NCI-H510A (cell line): Measurements from ENCODE around the gene ABCC1.
"Not testable (repeated sequence)": the region's sequence is repeated elsewhere in the genome, so short reads cannot be mapped to it uniquely, and the experiment has no call there.

Experiments
- DNase-seq: peaks from one replicate; lab custom pipeline; 2025; lab: John Stamatoyannopoulos, UW

Gene ABCC1

GRCh38 chr16:15946257-15947044, 3.0 kb upstream of the ABCC1 start:
- DNase-seq: no peak

DNA sequence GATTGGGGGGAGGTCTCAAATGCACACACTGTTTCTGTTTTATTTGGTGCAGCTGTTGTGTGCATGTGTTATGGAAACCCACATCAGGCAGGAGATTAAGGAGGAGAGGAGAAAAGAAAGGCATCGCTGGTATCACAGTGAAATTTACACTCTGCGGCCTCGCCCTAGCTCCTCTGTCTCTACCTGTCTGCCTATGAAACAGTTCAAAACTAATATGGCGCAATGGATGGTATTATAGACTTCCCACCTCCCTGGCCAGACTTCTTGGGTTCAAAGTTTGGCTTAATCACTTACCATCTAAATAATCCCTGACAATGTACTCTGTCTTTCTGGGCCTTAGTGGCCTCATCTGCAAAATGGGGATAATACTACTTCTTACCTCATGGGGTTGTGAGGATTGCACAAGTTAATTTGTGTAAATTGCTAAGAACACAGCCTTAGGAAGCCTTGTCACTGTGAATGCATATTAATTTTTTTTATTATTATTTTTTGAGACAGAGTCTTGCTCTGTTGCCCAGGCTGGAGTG, 1.4 kb upstream of the ABCC1 start:
- no peak for DNase-seq

- no peak for DNase-seq
Observed at GRCh38 chr16:15948532-15949209, 745 bp upstream of the ABCC1 start.

DNA sequence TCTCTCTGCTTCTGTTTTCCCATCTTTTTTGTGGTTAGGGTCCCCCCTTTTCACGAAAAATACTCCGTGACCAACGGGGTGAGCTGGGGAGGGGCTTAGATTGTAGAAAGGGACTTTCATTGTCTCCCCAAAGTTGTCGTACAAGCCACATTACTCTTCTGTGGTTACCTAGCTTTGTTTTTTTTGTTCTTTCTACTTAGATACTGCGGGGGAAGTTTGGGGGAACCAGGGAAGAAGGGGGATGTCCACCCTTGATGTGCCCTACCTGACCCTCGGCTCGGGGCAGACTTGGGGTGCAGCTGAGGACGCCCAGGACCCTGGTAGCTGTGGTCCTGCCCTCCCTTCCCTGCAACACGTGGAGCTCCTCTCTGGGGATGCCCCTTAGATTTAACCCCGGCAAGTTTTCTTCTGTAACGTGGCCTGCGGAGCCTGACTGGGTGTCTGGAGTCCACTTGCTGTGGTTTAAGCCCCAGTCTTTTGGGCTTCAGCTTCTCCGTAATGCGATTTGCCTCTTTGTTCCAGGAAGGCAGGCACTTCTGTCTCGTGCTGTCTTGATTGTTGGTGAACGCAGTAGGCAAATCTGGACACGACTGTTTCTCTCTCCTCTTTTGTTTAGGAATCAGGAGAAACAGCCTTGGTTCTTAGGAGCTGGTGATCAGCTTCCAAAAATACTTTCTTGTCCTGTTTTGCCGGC, 892 bp downstream of the ABCC1 start:
- DNase-seq: peak; percentile 33

GRCh38 chr16:15950869-15951268, 1.5 kb downstream of the ABCC1 start:
- DNase-seq: no peak

- DNase-seq: no peak
Observed at GRCh38 chr16:15951852-15952251, 2.4 kb downstream of the ABCC1 start.

DNA sequence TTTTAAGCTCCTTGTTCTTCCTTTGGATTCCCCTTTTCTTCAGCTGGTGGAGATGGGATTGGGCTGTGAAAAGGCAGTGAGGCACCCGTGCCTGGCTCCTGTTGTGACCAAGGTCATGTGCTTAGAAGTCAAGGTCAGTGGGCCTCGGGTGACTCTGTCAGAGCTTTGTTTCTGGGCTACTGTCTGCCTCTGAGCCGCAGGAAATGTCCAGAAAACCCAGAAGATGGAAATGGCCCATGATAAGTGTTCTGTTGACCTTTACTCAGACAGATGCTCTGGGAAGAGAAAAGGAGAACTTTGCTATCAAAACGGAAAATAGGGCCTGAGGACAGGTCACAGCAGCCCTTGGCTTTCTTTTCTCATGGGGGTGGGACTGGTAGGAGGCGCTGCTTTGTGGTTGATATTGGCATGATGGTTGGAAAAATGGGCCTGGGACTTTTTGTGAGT, 2.9 kb downstream of the ABCC1 start:
- DNase-seq: no peak

GRCh38 chr16:15953477-15953876, 4.1 kb downstream of the ABCC1 start:
- DNase-seq: no peak

GRCh38 chr16:15953929-15954813, 4.8 kb downstream of the ABCC1 start:
- no peak for DNase-seq

- no peak for DNase-seq
Observed at GRCh38 chr16:15954814-15955151, 5.4 kb downstream of the ABCC1 start.

GRCh38 chr16:15955425-15955824, 6.0 kb downstream of the ABCC1 start:
- DNase-seq: no peak

- not testable (repeated sequence) for DNase-seq
Observed at GRCh38 chr16:15956106-15956505, 6.7 kb downstream of the ABCC1 start.

- no peak for DNase-seq
Observed at GRCh38 chr16:15958703-15959348, 9.4 kb downstream of the ABCC1 start.

DNA sequence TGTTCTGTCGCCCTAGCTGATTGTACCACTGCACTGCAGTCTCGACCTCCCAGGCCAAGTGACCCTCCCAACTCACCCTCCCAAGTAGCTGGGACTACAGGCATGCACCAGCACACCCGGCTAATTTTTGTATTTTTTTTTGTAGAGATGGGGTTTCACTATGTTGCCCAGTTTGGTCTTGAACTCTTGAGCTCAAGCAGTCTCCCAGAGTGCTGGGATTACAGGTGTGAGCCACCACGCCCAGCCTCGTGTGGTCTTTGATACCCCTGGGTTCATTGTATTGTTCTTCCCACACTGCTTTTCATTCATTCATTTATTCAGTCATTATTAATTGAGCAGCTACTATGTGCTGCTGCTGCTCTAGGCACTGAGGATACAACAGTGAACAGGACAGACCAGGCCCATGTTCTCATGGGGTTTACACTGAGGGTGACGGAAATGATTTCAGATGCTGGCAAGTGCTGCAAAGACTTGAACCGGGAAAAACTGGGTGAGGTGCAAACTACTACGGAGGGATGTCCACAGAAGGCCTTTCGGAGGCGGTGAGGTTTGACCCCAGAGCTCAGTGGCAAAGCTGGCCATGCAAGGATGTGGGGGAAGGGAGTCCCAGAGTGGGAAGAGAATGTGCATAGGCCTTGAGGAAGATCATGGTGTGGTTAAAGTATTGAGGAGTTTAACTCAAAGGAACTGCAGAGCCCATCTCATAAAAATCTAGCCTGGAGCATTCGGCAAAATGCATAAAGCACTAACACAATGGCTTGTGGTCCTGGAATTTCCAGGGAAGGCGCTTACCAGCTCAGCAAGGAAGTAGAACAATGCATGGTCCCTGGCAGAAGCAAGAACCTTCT, 10.9 kb downstream of the ABCC1 start:
- no peak for DNase-seq

- DNase-seq: no peak
Observed at GRCh38 chr16:15961060-15961511, 11.7 kb downstream of the ABCC1 start.

DNA sequence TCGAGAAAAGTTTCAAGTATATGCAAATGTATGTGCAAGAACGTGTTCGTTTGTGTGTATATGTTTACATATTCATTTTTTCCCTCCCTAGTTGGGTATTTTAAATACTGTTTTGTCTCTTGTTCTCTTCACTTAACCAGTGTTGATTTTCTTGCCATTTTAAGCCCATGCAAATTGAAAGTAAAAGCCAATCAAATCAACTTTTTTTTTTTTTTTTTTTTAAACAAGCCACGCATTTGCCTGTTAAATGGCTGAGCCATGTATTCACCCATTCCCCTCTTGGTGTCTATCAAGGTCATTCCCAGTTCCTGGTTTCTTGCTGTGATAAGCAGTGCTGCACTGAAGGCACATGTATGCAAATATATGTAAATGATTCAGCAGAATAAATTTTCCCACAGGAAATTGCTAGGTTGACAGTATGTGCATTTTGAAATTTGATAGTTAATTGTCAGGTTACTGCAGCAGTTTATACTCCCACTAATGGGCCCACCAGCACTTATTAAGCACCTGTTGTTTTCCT, 12.2 kb downstream of the ABCC1 start:
- no peak for DNase-seq

DNA sequence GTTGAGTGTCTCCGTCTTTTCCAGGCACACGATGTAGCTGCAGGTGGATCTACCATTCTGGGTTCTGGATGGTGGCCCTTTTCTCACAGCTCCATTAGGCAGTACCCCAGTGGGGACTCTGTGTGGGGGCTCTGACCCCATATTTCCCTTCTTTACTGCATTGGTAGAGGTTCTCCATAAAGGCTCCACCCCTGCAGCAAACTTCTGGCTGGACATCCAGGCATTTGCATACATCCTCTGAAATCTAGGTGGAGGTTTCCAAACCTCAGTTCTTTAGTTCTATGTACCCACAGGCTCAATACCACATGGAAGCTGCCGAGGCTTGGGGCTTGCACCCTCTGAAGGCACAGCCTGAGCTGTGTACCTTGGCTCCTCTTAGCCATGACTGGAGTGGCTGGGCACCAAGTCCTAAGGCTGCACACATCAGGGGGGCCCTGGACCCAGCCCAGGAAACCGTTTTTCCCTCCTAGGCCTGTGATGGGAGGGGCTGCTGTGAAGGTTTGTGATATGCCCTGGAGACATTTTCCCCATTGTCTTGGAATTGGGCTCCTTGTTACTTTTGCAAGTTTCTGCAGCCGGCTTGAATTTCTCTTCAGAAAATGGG, 14.0 kb downstream of the ABCC1 start:
- no peak for DNase-seq

DNA sequence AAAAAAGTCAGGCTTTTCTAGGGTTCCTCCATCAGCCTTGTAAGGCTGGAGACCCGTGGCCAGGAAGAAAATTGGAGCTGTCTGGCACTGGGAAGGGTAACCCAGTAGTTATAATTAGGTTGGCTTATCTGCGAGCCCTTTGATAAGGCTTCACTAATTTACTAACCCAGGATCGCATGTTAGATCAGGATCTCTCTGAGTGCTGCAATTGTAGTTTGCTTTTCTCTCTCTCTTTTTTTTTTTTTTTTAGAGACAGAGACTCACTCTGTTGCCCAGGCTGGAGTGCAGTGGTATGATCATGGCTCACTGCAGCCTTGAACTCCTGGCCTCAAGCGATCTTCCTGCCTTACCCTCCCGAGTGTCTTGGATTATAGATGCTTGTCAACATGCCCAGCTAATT, 17.0 kb downstream of the ABCC1 start:
- no peak for DNase-seq

DNA sequence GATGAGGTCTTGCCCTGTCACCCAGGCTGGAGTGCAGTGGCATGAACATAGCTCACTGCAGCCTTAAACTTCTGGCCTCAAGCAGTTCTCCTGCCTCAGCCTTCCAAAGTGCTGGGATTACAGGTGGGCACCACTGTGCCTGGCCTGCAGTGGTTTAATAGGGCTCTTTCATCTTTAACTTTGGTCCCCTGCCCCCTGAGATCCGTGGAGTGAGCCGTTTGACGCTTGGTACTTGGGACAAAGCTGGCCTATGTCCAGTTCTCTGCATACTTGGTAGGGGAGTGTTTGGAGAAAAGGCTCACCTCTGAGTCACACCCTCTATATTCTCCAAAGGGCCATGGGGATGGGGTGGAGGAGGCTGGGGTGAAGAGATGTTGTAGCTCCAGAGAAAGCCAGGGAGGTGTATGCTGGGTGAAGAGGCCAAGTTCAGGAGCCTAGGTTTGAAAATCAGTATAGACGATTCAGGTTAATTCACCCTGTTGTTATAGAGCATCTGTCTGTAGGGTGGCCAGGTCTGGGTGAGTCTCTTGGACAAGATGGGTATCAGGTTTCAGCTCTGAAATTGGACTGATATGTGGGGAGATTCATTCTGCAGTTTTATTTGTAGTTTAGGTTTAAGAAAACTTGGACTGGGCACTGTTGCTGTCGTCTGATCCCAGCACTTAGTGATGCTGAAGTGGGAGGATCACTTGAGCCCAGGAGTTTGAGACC, 17.6 kb downstream of the ABCC1 start:
- DNase-seq: no peak
